Femur (tissue), 1 donor: ENCODE measurements around the gene ODR4.
"Not testable (repeated sequence)": the region's sequence is repeated elsewhere in the genome, so short reads cannot be mapped to it uniquely, and the experiment has no call there.

Source experiments
- DNase-seq: peaks from one replicate; pipeline ENCODE4 v3.0.0-alpha.2; 2017

ODR4 gene

GRCh38 chr1:186424539-186424938 is 48.9 kb downstream of the ODR4 start:
- DNase-seq: peak; percentile 17

GRCh38 chr1:186426118-186426517 is 50.5 kb downstream of the ODR4 start:
- DNase-seq: no peak

GRCh38 chr1:186429017-186429416 is 53.4 kb downstream of the ODR4 start:
- no peak for DNase-seq

GRCh38 chr1:186435336-186435735 is 59.7 kb downstream of the ODR4 start:
- no peak for DNase-seq

GRCh38 chr1:186438567-186438966 is 62.9 kb downstream of the ODR4 start:
- DNase-seq: no peak

- no peak for DNase-seq
Measured at GRCh38 chr1:186440584-186440983, 64.9 kb downstream of the ODR4 start.

GRCh38 chr1:186442651-186443375 is 67.2 kb downstream of the ODR4 start:
- no peak for DNase-seq

- DNase-seq: no peak
Measured at GRCh38 chr1:186443638-186444037, 68.0 kb downstream of the ODR4 start.

GRCh38 chr1:186446152-186446551 is 70.5 kb downstream of the ODR4 start:
- DNase-seq: no peak

GRCh38 chr1:186454981-186455380 is 79.3 kb downstream of the ODR4 start:
- DNase-seq: no peak

GRCh38 chr1:186456729-186457255 is 81.2 kb downstream of the ODR4 start:
- no peak for DNase-seq

GRCh38 chr1:186459161-186459560 is 83.5 kb downstream of the ODR4 start:
- not testable (repeated sequence) for DNase-seq

- DNase-seq: no peak
Measured at GRCh38 chr1:186461014-186461413, 85.4 kb downstream of the ODR4 start, which contains the start of gene PDC. TSS of gene PDC (minus strand) at chr1:186461114. CDS start at chr1:186449459, 11,655 bp downstream.

GRCh38 chr1:186463511-186463910 is 87.9 kb downstream of the ODR4 start:
- DNase-seq: no peak

- DNase-seq: no peak
Measured at GRCh38 chr1:186463926-186464325, 88.3 kb downstream of the ODR4 start.

GRCh38 chr1:186465491-186465890 is 89.9 kb downstream of the ODR4 start:
- DNase-seq: not testable (repeated sequence)

- DNase-seq: no peak
Measured at GRCh38 chr1:186465946-186466345, 90.3 kb downstream of the ODR4 start.
